GM12875 (cell line): Measurements from ENCODE around the gene GPR12.

Source experiments
- H3K4me3 ChIP-seq: one replicate; pipeline ENCODE4 v1.5.1; 2011; ENCODE audit warnings: low read depth, low read length, control low read depth
- TF ChIP-seq, protein P1 (sequence below): IDR thresholded peaks from 2 replicates; pipeline ENCODE4 v1.5.1; 2011; ENCODE audit warnings: low read depth, mild to moderate bottlenecking, control low read depth, inconsistent platforms, low read length, moderate library complexity, borderline replicate concordance; ENCODE audit not compliant: insufficient read depth

GPR12 gene

DNA sequence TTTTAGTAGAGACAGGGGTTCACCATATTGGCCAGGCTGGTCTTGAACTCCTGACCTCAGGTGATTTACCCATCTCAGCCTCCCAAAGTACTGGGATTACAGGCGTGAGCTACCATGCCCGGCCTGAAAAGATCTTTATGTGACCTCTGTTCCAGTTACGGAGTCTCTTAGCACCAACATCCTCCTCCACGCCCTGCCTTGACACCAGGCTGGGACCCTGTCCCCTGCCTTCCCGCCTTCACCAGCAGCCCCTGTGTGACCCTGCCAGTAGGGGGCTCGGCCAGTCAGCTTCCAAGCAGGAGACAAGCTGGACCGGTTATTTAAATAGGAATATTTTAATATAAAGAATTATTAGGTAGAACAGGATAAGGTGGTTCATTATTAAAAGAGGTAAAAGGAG is 54.2 kb downstream of the GPR12 start:
- TF ChIP-seq, protein P1, sequence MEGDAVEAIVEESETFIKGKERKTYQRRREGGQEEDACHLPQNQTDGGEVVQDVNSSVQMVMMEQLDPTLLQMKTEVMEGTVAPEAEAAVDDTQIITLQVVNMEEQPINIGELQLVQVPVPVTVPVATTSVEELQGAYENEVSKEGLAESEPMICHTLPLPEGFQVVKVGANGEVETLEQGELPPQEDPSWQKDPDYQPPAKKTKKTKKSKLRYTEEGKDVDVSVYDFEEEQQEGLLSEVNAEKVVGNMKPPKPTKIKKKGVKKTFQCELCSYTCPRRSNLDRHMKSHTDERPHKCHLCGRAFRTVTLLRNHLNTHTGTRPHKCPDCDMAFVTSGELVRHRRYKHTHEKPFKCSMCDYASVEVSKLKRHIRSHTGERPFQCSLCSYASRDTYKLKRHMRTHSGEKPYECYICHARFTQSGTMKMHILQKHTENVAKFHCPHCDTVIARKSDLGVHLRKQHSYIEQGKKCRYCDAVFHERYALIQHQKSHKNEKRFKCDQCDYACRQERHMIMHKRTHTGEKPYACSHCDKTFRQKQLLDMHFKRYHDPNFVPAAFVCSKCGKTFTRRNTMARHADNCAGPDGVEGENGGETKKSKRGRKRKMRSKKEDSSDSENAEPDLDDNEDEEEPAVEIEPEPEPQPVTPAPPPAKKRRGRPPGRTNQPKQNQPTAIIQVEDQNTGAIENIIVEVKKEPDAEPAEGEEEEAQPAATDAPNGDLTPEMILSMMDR = no peak
- no peak overlapping the region for H3K4me3 ChIP-seq

GRCh38 chr13:26705536-26705935 is 55.0 kb downstream of the GPR12 start:
- H3K4me3 ChIP-seq = no peak overlapping the region

More at GRCh38 chr13:26705536-26705935, 55.0 kb downstream of the GPR12 start:
- TF ChIP-seq, protein P1 = no peak
